DND-41 (cell line): ENCODE data around the gene TANC2.

Experiments
- ATAC-seq: fragments of 200-7000 bp; cut with Tn5 transposase; 3 replicates; pipeline ENCODE4 v1.9.1; 2021; ENCODE audit warnings: low read depth; ENCODE audit not compliant: insufficient read depth
- DNase-seq: peaks from one replicate; pipeline ENCODE4 v3.0.0-alpha.2; 2020
- H2AFZ ChIP-seq: 2 replicates; pipeline ENCODE4 v1.6.0; 2012; ENCODE audit warnings: low read depth, low read length
- H3K27ac ChIP-seq: 2 replicates; pipeline ENCODE4 v1.5.1; 2012; ENCODE audit warnings: low read length, inconsistent platforms
- H3K27me3 ChIP-seq: fragments of 200-600 bp; sonication (generic); 2 replicates; pipeline ENCODE4 v1.6.0; 2012; ENCODE audit warnings: low read length, mild to moderate bottlenecking, inconsistent platforms; ENCODE audit not compliant: insufficient read depth, poor library complexity
- H3K36me3 ChIP-seq: 2 replicates; pipeline ENCODE4 v1.5.1; 2012; ENCODE audit warnings: low read length, inconsistent platforms; ENCODE audit not compliant: insufficient read depth
- H3K4me1 ChIP-seq: 2 replicates; pipeline ENCODE4 v1.5.1; 2012; ENCODE audit warnings: mild to moderate bottlenecking, low read length; ENCODE audit not compliant: insufficient read depth
- H3K4me2 ChIP-seq: 2 replicates; pipeline ENCODE4 v1.6.0; 2012; ENCODE audit warnings: mild to moderate bottlenecking, moderate library complexity, low read length, inconsistent platforms; ENCODE audit not compliant: insufficient read depth
- H3K4me3 ChIP-seq, 2 experiments: fragments of 200-600 bp in 1 of 2; shearing (Covaris generic) in 1 of 2; 2 replicates each; pipeline ENCODE4 v1.5.1; 2012 to 2016; ENCODE audit warnings: inconsistent platforms in 2 of 2, low read length in 2 of 2, mild to moderate bottlenecking in 2 of 2, low read depth in 1 of 2, moderate library complexity in 1 of 2
- H3K79me2 ChIP-seq: 2 replicates; pipeline ENCODE4 v1.6.0; 2012; ENCODE audit warnings: low read length, inconsistent platforms; ENCODE audit not compliant: insufficient read depth
- H3K9ac ChIP-seq: 2 replicates; pipeline ENCODE4 v1.6.0; 2012; ENCODE audit warnings: low read depth, mild to moderate bottlenecking, inconsistent platforms, low read length, moderate library complexity
- H3K9me3 ChIP-seq: 2 replicates; pipeline ENCODE4 v1.5.1; 2012; ENCODE audit warnings: low read length, moderate library complexity, mild to moderate bottlenecking, inconsistent platforms; ENCODE audit not compliant: insufficient read depth, severe bottlenecking
- H4K20me1 ChIP-seq: 2 replicates; pipeline ENCODE4 v1.6.0; 2012; ENCODE audit warnings: low read length; ENCODE audit not compliant: insufficient read depth
- EZH2 ChIP-seq: IDR thresholded peaks from 3 replicates; pipeline ENCODE4 v1.6.1; 2012; ENCODE audit warnings: borderline replicate concordance, low read depth, mild to moderate bottlenecking, moderate library complexity, low read length, inconsistent platforms; ENCODE audit not compliant: severe bottlenecking
- TF ChIP-seq, protein P1 (sequence below): IDR thresholded peaks from 2 replicates; pipeline ENCODE4 v1.5.1; 2012; ENCODE audit warnings: borderline replicate concordance, low read length, moderate library complexity, mild to moderate bottlenecking; ENCODE audit not compliant: poor library complexity, severe bottlenecking; ENCODE audit errors: extremely low read depth

Gene TANC2

DNA sequence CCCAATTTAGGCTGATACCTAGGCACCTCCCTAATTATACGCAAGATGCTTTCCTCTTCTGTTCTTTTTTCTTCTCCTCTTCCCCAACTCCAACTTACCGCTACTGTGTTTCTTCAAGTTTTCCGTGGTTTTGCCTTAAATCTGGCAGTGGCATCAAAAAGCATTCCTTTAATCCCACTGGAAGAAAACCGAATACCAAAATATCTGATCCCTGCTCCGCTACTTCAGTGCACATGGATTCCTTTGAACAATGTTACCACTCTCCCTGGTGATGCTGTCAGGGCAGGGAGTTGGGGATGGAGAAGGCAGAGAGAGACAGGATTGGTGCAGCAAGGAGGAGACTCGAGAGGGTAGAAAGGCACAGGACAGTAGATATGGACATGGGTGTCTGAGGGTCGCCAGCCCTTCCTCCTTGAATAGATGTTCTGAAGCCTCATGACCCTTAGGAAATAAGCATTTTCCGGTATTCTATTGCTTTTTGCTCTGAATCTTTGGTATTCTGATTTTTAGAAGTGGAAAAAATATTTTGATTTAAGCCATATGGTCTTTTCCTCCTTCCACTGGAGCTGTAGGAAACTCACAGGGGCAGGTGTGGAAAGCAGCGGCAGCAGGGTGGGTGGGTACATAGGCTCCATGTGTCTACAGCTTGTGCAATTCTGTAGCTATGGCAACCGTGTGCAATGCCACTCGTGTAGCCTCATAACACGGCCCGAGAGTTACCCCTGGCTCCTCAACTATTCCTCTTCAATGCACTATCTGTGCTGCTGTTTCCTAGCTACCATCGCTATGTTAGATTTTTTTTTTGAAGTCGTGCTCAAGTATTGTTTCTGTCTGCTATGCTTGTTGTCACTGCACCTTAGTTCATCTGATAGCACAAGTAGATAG lies 32.3 kb upstream of the TANC2 start:
- Histone ChIP-seq H4K20me1 (no peaks in the 10 kb centered on the region), H3K9me3 (no peaks in the 10 kb centered on the region), H2AFZ (no peak overlapping the region), H3K9ac (no peak overlapping the region), H3K4me2 (no peak overlapping the region), H3K27ac (no peak overlapping the region), H3K36me3 (no peaks in the 10 kb centered on the region), H3K27me3 (peaks cover 5% of the 10 kb centered on the region), H3K4me3 (no peak overlapping the region), H3K4me1 (no peaks in the 10 kb centered on the region), H3K79me2 (no peaks in the 10 kb centered on the region)
- ATAC-seq = no peak
- no peak for TF ChIP-seq EZH2
- TF ChIP-seq, protein P1, sequence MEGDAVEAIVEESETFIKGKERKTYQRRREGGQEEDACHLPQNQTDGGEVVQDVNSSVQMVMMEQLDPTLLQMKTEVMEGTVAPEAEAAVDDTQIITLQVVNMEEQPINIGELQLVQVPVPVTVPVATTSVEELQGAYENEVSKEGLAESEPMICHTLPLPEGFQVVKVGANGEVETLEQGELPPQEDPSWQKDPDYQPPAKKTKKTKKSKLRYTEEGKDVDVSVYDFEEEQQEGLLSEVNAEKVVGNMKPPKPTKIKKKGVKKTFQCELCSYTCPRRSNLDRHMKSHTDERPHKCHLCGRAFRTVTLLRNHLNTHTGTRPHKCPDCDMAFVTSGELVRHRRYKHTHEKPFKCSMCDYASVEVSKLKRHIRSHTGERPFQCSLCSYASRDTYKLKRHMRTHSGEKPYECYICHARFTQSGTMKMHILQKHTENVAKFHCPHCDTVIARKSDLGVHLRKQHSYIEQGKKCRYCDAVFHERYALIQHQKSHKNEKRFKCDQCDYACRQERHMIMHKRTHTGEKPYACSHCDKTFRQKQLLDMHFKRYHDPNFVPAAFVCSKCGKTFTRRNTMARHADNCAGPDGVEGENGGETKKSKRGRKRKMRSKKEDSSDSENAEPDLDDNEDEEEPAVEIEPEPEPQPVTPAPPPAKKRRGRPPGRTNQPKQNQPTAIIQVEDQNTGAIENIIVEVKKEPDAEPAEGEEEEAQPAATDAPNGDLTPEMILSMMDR = no peak
- DNase-seq = no peak

DNA sequence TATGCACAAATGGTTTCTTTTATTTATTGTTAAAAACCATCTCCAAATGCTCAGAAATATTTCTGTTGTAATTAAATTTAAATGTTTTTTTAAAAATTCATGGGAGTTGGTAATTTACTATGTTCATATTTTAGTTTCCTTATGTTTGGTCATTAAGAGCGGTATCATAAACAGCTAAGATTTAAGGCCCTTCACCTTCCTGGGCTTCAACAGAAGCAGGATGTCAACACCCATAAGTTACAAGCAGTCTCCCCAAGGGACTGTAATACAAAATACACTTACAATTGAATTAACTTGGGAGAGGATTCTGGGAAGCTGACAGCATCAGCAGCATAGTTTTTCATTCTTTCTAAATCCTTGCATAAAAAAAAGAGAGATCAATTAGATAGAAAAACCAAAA lies 30.9 kb upstream of the TANC2 start:
- ATAC-seq (no peak), DNase-seq (no peak)
- no peaks in the 10 kb centered on the region for H3K9me3 ChIP-seq
- H3K36me3 ChIP-seq = no peaks in the 10 kb centered on the region
- no peak overlapping the region for H3K4me2 ChIP-seq
- H3K4me1 ChIP-seq = no peaks in the 10 kb centered on the region
- no peaks in the 10 kb centered on the region for H3K79me2 ChIP-seq
- peaks cover 5% of the 10 kb centered on the region for H3K27me3 ChIP-seq
- H4K20me1 ChIP-seq = no peaks in the 10 kb centered on the region
- no peak overlapping the region for H3K4me3 ChIP-seq
- H2AFZ ChIP-seq = no peak overlapping the region
- TF ChIP-seq, protein P1 = no peak
- no peak for TF ChIP-seq EZH2
- H3K9ac ChIP-seq = no peak overlapping the region
- H3K27ac ChIP-seq = no peak overlapping the region

DNA sequence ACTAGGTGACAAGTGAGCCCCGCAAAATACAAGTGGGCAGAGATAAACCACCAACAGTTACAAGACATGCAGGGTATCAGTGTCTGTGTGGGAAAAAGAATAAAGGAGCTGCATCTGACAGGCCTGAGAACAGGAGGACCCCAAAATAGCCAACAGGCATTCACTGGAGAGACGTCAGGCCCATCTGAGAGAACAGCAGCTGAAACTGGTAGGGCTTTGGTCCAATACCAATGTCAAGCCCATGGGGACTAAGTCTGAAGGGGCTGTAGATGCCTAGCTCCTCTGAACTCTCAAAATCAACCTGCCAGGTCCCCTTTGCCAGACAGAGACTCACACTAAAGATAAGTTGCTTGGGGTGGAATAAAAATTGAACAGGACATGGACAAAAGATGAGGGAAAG lies 30.5 kb upstream of the TANC2 start:
- TF ChIP-seq EZH2 = no peak
- TF ChIP-seq, protein P1 = no peak
- H3K27me3 ChIP-seq = peaks cover 5% of the 10 kb centered on the region
- H3K4me1 ChIP-seq = no peaks in the 10 kb centered on the region
- no peaks in the 10 kb centered on the region for H3K9me3 ChIP-seq
- no peaks in the 10 kb centered on the region for H4K20me1 ChIP-seq
- DNase-seq (no peak), ATAC-seq (no peak)
- no peak overlapping the region for H3K4me2 ChIP-seq
- no peak overlapping the region for H3K9ac ChIP-seq
- no peak overlapping the region for H3K4me3 ChIP-seq
- H2AFZ ChIP-seq = no peak overlapping the region
- no peaks in the 10 kb centered on the region for H3K79me2 ChIP-seq
- H3K36me3 ChIP-seq = no peaks in the 10 kb centered on the region
- no peak overlapping the region for H3K27ac ChIP-seq
